Stimulated activated CD8-positive, alpha-beta memory T cell treated with anti-CD3 and anti-CD28 coated beads, Interleukin-15, amount 100 ng/mL, for 24 hours (primary cell): ENCODE results near the gene PNKD.

Source experiments
- DNase-seq: peaks from one replicate; pipeline ENCODE4 v3.0.0-alpha.2; 2020; ENCODE audit warnings: low read depth

Gene PNKD

DNA sequence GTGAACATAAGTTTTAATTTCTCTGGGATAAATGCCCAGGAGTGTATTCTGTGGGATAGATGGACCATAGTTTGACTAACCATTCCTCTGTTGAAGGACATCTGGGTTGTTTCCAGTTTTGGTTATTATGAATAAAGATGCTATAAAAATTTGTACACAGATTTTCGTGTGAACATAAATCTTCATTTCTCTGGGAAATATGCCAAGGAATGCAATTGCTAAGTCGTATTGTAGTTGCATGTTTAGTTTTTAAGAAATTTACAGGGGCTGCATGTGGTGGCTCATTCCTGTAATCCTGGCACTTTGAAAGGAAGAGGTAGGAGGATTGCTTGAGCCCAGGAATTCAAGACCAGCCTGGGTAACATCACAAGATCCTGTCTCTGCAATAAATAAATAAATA, 104.9 kb downstream of the PNKD start:
- no peak for DNase-seq

DNA sequence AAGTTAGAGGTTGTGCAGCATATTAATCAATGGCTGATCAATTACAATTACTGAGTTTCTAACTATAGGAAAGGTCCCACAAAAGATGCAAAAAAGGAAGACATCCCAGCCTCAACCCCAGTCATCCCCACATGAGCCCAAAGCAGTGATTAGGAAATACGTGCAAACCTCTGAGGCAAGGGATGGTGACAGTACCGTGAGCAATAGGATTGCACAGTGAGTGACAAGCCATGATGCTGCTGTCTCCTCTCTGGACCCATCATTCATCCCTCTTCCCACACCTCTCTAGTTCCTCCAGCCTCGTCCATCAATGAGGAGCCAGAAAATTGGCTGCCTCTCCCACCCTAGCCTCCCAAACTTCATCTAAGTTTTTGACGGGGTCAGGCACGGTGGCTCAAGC, 107.7 kb downstream of the PNKD start:
- DNase-seq: no peak

DNA sequence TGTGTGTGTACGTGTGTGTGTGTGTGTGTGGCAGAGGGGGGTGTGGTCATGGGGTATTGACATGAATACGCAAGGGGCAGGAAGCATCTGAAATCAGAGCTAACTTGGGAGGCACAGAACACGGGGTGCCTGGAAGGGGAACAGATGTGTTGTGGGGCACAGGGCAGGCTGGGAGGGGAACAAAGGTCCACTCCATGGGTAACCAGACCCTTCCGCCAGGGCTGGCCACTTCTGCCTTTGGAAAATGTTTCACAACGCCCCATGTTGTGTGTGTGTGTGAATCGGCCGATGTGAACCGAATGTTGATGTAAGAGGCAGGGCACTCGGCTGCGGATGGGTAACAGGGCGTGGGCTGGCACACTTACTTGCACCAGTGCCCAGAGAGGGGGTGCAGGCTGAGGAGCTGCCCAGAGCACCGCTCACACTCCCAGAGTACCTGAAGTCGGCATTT, 111.6 kb downstream of the PNKD start, which contains the start of gene SLC11A1:
Gene SLC11A1 (plus strand): TSS at position 358 of the 451 bp plus-strand sequence. CDS start 96 bp downstream, outside the sequence.
- no peak for DNase-seq

DNA sequence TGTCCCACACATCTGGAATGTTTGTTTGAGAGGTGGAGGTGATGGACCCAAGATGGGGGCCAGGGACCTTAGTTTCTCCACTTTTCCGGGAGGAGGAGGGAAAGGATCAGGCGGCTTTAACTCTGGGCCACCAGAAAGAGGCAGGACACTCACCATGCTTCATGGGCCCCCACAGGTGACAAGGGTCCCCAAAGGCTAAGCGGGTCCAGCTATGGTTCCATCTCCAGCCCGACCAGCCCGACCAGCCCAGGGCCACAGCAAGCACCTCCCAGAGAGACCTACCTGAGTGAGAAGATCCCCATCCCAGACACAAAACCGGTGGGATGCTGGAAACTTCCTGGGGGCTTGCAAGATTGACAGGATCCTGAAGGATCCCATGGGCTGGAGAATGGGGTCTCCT, 112.5 kb downstream of the PNKD start:
- no peak for DNase-seq

DNA sequence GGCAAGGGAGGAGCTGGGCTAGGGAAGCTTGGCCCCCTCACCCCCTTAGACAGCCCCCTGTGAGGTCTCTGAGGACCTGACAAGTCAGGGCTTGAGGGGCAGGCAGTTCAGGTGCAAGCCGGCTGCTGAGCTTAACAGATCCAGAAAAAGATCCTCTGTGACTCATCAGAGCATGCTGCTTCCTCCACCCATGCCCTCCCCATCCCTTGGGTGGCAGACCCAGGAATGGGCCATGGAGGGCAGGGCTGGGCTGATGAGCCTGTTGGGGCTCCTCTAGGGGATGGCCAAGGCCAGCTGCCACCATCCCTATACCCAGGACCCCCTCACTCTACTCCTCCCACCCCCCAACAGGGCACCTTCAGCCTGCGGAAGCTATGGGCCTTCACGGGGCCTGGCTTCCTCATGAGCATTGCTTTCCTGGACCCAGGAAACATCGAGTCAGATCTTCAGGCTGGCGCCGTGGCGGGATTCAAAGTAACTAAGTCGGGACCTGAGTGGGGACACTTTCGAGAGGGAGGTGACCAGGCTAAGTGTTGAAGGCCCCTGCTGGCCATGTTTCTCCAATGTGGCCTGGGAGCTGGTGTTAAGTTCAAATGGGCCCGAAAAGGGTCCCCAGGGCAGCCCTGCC, 113.7 kb downstream of the PNKD start:
- no peak for DNase-seq

DNA sequence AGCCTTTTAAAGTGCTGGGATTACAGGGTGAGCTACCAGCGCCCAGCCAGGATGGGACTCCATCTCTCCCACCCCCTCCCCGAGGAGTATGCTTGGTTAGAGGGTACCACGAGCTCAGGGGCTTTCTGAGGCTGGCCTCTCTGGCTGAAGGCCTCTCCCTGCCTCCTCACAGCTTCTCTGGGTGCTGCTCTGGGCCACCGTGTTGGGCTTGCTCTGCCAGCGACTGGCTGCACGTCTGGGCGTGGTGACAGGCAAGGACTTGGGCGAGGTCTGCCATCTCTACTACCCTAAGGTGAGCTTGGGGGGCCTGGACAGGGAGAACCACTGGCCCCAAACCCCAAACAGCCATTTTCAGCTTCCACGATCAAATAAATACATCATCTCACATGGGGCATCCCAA, 114.7 kb downstream of the PNKD start:
- DNase-seq: no peak

DNA sequence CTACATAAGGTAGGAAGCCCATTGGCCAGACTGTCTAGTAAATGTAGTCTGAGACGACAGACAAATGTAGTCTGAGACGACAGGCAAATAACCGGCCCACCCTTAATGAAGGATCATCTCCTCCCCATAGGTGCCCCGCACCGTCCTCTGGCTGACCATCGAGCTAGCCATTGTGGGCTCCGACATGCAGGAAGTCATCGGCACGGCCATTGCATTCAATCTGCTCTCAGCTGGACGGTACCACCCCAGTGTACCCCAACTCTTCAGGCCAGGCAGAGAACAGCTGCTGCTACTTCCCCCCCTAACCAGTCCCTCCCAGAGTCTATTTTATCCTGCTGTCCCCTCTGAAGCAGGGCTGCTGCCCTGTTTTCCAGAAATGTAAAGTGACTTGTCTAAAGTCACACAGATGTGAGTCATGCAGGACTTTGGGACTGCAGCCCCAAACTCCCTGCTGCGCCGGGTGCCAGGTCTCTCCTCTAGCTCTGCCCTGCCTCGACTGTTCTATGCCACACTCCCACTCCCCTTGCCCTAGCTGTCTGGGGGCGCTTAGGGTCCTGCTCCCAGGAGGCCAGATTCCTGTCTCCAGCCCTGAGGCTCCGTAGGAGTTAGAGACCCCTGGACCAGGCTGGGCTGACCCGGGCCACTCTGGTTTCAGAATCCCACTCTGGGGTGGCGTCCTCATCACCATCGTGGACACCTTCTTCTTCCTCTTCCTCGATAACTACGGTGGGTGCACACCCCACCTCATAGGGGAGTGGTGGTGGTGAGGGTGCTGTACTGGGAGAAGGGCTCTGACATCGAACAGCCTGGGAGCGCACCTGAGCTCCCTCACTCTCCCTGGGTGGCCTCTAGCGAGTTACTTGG, 116.4 kb downstream of the PNKD start:
- no peak for DNase-seq

DNA sequence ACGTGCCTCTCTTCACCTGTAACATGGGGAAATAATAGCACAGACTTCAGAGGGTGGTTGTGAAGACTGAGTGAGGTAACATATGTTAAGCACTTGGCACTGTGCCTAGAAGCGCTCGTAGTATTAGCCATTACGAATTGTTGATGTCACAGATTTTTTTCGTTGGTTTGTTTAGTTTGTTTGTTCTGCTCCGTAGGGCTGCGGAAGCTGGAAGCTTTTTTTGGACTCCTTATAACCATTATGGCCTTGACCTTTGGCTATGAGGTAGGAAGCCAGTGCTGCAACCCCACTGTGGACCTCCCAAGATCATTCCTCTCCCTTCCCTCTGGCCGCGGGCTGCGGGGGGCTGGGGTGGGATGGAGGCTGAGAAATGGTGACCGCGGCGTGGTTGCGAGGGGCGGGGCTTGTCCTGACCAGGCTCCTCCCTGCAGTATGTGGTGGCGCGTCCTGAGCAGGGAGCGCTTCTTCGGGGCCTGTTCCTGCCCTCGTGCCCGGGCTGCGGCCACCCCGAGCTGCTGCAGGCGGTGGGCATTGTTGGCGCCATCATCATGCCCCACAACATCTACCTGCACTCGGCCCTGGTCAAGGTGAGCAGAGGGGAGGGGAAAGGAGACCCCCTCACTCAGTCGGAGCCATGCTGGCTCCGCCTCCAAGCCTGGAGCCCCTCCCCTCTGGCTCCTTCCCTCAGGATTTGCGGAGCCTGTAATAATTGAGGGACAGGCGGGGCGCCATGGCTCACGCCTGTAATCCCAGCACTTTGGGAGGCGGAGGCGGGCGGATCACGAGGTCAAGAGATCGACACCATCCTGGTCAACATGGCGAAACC, 117.3 kb downstream of the PNKD start:
- DNase-seq: no peak

DNA sequence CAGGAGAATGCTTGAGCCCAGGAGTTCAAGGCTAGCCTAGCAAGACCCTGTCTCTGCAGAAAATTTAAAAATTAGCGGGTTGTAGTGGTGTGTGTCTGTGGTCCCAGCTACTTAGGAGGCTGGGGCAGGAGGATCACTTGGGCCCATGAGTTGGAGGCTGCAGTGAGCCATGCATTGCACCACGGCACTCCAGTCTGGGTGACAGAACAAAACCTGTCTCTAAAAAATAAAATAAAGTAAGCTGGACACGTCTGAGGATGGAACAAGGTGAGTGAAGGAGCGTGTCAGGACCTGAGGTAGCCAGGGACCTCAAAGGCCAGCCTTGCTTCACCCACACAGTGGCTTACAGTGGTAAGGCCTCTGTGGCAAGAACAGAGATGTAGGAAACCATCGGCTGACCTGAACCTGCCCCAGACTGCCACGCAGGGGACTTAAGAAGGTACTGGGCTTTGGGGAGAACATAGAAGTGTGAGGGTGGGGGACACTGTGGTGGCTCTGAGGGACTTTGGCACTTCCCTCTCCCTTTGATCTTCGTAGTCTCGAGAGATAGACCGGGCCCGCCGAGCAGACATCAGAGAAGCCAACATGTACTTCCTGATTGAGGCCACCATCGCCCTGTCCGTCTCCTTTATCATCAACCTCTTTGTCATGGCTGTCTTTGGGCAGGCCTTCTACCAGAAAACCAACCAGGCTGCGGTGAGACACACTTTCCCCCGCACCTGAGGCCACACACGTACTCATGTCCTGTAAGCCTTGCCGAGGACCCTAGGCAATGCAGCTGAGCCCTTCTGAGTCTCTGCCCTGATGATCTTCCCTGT, 119.2 kb downstream of the PNKD start:
- DNase-seq: no peak

DNA sequence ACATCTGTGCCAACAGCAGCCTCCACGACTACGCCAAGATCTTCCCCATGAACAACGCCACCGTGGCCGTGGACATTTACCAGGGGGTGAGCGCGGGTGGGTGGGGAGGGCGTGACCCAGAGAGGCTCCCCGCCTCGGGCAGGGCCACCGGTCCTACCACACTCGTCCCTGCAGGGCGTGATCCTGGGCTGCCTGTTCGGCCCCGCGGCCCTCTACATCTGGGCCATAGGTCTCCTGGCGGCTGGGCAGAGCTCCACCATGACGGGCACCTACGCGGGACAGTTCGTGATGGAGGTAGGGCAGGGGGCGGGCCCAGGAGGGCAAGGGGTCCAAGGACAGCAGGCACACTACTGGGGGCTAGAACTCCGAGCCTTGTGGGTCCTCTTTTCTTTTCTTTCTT, 120.9 kb downstream of the PNKD start:
- DNase-seq: no peak

DNA sequence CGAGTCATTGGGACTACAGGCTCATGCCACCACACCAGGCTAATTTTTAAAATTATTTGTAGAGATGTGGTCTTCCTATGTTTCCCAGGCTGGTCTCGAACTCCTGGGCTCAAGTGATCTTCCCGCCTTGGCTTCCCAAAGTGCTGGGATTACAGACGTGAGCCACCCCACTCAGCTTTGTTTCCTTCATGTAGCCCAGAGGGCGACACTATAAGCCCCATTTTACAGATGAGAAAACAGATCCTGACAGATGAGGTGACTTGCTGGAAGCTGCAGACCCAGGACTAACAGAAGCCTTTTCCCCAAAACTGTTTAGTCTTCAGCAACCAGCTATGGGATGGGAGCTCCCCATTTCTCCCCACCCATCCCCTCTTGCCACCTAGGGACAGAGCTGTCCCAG, 122.1 kb downstream of the PNKD start:
- DNase-seq: no peak

DNA sequence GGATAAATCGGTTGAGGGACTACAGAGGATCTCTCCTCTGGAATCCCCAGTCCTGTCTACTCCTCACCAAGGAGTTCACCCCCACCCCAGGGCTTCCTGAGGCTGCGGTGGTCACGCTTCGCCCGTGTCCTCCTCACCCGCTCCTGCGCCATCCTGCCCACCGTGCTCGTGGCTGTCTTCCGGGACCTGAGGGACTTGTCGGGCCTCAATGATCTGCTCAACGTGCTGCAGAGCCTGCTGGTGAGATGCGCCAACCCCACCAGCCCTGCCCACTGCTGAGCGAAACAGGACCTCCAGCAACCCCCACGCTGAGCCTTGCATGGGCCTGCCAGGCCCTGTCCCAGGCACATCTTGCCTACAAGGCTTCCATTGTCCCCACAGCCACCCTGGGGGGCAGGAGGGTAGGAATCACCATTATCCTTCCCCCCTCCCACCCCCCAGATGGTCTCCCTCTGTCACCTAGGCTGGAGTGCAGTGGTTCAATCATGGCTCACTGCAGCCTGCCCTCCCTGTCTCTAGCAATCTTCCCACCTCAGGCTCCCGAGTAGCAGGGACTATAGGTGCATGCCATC, 122.7 kb downstream of the PNKD start:
- DNase-seq: no peak

DNA sequence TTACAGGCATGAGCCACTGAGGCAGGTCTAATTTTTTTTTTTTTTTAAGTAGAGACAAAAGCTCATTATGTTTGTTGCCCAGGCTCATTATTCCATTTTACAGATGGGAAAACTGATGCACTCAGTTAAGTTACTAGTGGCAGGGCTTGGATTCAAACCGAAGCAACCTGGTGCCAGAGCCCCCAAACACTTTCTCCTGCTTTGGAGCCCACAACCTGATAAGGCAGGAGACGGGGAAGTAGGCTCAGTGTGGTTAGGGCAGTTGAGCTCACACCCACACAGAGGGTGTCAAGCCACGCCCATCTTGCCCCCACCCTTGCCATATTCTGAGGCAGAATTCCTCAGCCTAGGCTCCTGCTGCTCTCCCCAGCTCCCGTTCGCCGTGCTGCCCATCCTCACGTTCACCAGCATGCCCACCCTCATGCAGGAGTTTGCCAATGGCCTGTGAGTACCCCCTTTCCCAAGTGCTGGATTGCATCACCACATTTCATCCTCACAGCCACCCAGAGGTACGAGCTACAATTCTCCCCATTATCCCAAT, 123.5 kb downstream of the PNKD start:
- no peak for DNase-seq

DNA sequence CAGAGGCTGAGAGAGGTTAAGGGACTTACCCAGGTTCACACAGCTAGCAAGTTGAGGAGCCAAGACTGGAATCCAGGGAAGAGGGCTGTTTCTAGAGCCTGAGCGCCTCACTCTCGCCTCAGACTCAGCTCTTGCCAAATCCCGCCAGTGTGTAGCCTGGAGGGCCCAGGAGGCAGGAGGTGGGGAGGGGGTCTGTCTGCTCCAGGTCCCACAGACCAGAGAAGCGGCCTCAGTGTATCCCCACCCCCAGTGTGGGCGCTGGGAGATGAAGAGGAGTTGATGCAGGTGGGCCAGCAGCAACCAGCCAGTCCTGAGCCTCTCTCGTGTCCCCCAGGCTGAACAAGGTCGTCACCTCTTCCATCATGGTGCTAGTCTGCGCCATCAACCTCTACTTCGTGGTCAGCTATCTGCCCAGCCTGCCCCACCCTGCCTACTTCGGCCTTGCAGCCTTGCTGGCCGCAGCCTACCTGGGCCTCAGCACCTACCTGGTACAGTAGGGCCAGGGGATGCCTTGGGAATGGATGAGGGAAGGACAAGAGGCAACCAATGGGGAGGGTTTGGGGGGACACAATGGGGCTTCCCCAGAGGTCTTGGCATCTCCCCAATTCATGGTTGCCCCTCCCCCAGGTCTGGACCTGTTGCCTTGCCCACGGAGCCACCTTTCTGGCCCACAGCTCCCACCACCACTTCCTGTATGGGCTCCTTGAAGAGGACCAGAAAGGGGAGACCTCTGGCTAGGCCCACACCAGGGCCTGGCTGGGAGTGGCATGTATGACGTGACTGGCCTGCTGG, 124.2 kb downstream of the PNKD start:
- no peak for DNase-seq

DNA sequence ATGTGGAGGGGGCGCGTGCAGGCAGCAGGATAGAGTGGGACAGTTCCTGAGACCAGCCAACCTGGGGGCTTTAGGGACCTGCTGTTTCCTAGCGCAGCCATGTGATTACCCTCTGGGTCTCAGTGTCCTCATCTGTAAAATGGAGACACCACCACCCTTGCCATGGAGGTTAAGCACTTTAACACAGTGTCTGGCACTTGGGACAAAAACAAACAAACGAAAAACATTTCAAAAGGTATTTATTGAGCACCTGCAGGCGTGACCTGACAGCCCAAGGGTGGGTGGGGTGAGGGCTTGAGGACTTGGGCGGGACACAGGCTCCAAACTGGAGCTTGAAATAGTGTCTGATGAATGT, 124.7 kb downstream of the PNKD start:
- no peak for DNase-seq

DNA sequence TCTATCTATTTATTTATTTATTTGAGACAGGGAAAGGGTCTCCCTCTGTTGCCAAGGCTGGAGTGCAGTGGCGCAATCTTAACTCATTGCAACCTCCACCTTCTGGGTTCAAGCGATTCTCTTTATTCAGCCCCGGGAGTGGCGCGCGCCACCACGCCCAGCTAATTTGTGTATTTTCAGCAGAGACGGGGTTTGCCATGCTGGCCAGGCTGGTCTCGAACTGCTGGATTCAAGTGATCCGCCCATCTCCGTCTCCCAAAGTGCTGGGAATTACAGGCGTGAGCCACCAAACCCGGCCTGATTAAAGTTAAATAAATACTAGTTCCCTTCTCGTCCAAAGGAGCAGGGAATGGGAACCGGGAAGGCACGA, 125.1 kb downstream of the PNKD start:
- no peak for DNase-seq

DNA sequence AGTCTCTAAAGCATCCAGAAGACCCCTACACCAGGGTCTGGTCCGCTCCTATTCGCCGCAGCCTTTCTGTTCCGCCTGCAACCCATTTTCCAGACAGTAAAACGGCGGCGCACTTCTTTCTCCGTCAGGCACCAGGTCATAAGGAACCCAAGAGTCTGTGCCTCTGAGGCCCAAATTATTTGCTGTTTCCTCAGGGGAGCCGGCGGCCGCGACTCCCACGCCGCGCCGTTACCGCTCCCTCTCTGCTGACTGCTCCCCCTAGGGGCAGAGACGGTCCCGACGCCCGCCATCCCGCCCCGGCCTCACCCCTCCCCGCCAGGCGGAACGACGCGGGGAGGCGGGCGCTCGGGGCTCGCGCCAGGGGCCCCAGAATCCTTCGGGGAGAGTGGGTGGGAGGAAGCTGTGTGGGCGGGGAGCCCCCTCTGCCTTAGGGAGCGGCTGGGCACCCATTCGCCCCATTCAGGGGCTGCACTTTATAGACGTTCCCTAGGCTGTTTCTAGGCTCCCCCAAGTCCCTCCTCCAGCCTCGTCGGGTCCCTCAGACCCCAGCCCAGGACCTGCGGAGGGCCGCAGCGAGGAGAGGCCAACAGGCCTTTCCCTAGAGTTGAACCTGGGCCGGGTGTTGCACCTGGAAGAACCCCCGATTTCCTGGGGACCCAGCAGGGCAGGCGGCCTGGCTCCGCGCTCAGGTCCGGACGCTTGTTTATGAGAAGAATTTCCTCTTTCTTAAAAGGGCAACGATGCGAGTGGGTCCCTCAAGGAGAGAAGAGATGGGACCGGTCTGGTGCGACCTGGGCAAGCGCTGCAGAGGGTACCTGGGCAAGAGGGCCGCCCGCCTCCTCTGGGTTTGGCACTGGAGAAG, 125.7 kb downstream of the PNKD start:
- peak; percentile 82 for DNase-seq
